Neural cell (in vitro differentiated cells): Measurements from ENCODE around the gene SLC16A2. TPM values are rescaled to one million over a fixed set of nuclear protein-coding genes. Genes with fewer than 3 reads are reported as not detected.
"Not testable (repeated sequence)": the region's sequence is repeated elsewhere in the genome, so short reads cannot be mapped to it uniquely, and the experiment has no call there.

Experiments used
- H2AFZ ChIP-seq: fragments of 200-600, 300-800 bp; sonication (generic), shearing (Covaris generic); 2 replicates; pipeline ENCODE4 v1.6.0; 2014; ENCODE audit warnings: low read depth, mild to moderate bottlenecking, antibody characterized with exemption, low read length, moderate library complexity
- H3F3A ChIP-seq: fragments of 200-600 bp; shearing (Covaris generic); 2 replicates; pipeline ENCODE4 v1.6.1; 2016; ENCODE audit warnings: mild to moderate bottlenecking, moderate library complexity, mixed read lengths, antibody characterized with exemption, low read length; ENCODE audit not compliant: insufficient read depth, poor library complexity, severe bottlenecking
- H3K27ac ChIP-seq: fragments of 200-600, 300-800 bp; sonication (generic), shearing (Covaris generic); 2 replicates; pipeline ENCODE4 v1.5.1; 2014; ENCODE audit warnings: mild to moderate bottlenecking, low read length, moderate library complexity
- H3K27me3 ChIP-seq: fragments of 300-800, 200-600 bp; sonication (generic), shearing (Covaris generic); 2 replicates; pipeline ENCODE4 v1.6.0; 2014; ENCODE audit warnings: mild to moderate bottlenecking, low read depth, low read length, moderate library complexity; ENCODE audit not compliant: insufficient read depth
- H3K36me3 ChIP-seq: fragments of 300-800, 200-600 bp; sonication (generic), shearing (Covaris generic); 2 replicates; pipeline ENCODE4 v1.5.1; 2014; ENCODE audit warnings: mild to moderate bottlenecking, antibody characterized with exemption, low read length, moderate library complexity; ENCODE audit not compliant: insufficient read depth
- H3K4me2 ChIP-seq: fragments of 300-800, 200-600 bp; sonication (generic), shearing (Covaris generic); 2 replicates; pipeline ENCODE4 v1.6.0; 2014; ENCODE audit warnings: mild to moderate bottlenecking, low read length
- H3K4me3 ChIP-seq: fragments of 300-800, 200-600 bp; sonication (generic), shearing (Covaris generic); 2 replicates; pipeline ENCODE4 v1.5.1; 2014; ENCODE audit warnings: mild to moderate bottlenecking, low read length, moderate library complexity
- H3K79me2 ChIP-seq: fragments of 200-600 bp; shearing (Covaris generic); replicated peaks from 2 replicates; pipeline ENCODE4 v1.6.0; 2014; ENCODE audit warnings: mild to moderate bottlenecking, low read length, moderate library complexity; ENCODE audit not compliant: insufficient read depth
- H3K9ac ChIP-seq: fragments of 300-800, 200-600 bp; sonication (generic), shearing (Covaris generic); 2 replicates; pipeline ENCODE4 v1.6.1; 2016; ENCODE audit warnings: mild to moderate bottlenecking, low read length, mixed read lengths
- H3K9me2 ChIP-seq: fragments of 200-600 bp; shearing (Covaris generic); 2 replicates; pipeline ENCODE4 v1.6.1; 2016; ENCODE audit warnings: mild to moderate bottlenecking, low read length, mixed read lengths; ENCODE audit not compliant: insufficient read depth
- H3K9me3 ChIP-seq: fragments of 200-600, 300-800 bp; sonication (generic), shearing (Covaris generic); 2 replicates; pipeline ENCODE4 v1.6.1; 2016; ENCODE audit warnings: mild to moderate bottlenecking, mixed run types, low read length, moderate library complexity, mixed read lengths
- H4K20me1 ChIP-seq: fragments of 200-600 bp; shearing (Covaris generic); 2 replicates; pipeline ENCODE4 v1.6.1; 2016; ENCODE audit warnings: mild to moderate bottlenecking, mixed run types; ENCODE audit not compliant: insufficient read depth
- CTCF ChIP-seq: fragments of 450-650 bp; IDR thresholded peaks from 2 replicates; pipeline ENCODE4 v1.5.1; 2014; ENCODE audit warnings: antibody characterized with exemption, mild to moderate bottlenecking, moderate library complexity; ENCODE audit not compliant: poor library complexity, severe bottlenecking
- EP300 ChIP-seq: fragments of 450-650 bp; conservative IDR thresholded peaks from 2 replicates; pipeline ENCODE4 v1.6.1; 2014; ENCODE audit warnings: antibody characterized with exemption, mild to moderate bottlenecking, moderate library complexity; ENCODE audit not compliant: poor library complexity, severe bottlenecking
- EZH2 ChIP-seq: fragments of 200-600, 300-800 bp; shearing (Covaris generic), sonication (generic); IDR thresholded peaks from 2 replicates; pipeline ENCODE4 v1.6.1; 2014; ENCODE audit warnings: antibody characterized with exemption, low read length, borderline replicate concordance, mild to moderate bottlenecking; ENCODE audit not compliant: insufficient read depth, poor library complexity, severe bottlenecking
- MXI1 ChIP-seq: fragments of 450-650 bp; conservative IDR thresholded peaks from 2 replicates; pipeline ENCODE4 v1.6.1; 2014; ENCODE audit warnings: antibody characterized with exemption, mild to moderate bottlenecking; ENCODE audit not compliant: poor library complexity, severe bottlenecking
- POLR2AphosphoS5 ChIP-seq: IDR thresholded peaks from 2 replicates; pipeline ENCODE4 v1.6.1; 2012
- RAD21 ChIP-seq: fragments of 450-650 bp; conservative IDR thresholded peaks from 2 replicates; pipeline ENCODE4 v1.6.1; 2014; ENCODE audit warnings: antibody characterized with exemption, mild to moderate bottlenecking, moderate library complexity
- REST ChIP-seq: IDR thresholded peaks from 2 replicates; pipeline ENCODE4 v1.6.1; 2012; ENCODE audit warnings: borderline replicate concordance
- SMC3 ChIP-seq: fragments of 450-650 bp; conservative IDR thresholded peaks from 2 replicates; pipeline ENCODE4 v1.6.1; 2014; ENCODE audit warnings: antibody characterized with exemption, mild to moderate bottlenecking, moderate library complexity; ENCODE audit not compliant: poor library complexity
- TAF1 ChIP-seq: IDR thresholded peaks from 2 replicates; pipeline ENCODE4 v1.6.1; 2012; ENCODE audit warnings: low read depth
- polyA plus RNA-seq: library from polyadenylated mRNA; depleted of rRNA; stranded (reverse); fragments of >200 nt; gene quantifications from 2 replicates; pipeline ENCODE4 v1.2.3, GENCODE V29; 2014

The SLC16A2 gene
- polyA plus RNA-seq, 1 donor from 2014 or later = 14.5 TPM

- Histone ChIP-seq H3K9me2 (no peaks in the 10 kb centered on the region), H3K9ac (no peak overlapping the region), H2AFZ (no peak overlapping the region), H3K36me3 (no peaks in the 10 kb centered on the region), H3K4me3 (no peak overlapping the region), H3K9me3 (no peaks in the 10 kb centered on the region), H3K27ac (no peak overlapping the region), H3K27me3 (no peaks in the 10 kb centered on the region), H3K4me2 (no peak overlapping the region), H4K20me1 (no peaks in the 10 kb centered on the region), H3F3A (no peaks in the 10 kb centered on the region), H3K79me2 (no peaks in the 10 kb centered on the region)
- TF ChIP-seq REST = no peak
- TF ChIP-seq POLR2AphosphoS5 = no peak
- no peak for TF ChIP-seq EZH2
- no peak for TF ChIP-seq CTCF
- no peak for TF ChIP-seq MXI1
- TF ChIP-seq RAD21 = no peak
- no peak for TF ChIP-seq TAF1
- no peak for TF ChIP-seq EP300
- no peak for TF ChIP-seq SMC3
These were observed 93.1 kb downstream of the SLC16A2 start for GRCh38 chrX:74514384-74514783.

- Histone ChIP-seq H3K9ac (no peak overlapping the region), H2AFZ (no peak overlapping the region), H3K79me2 (no peaks in the 10 kb centered on the region), H3K27ac (no peak overlapping the region), H3K4me2 (no peak overlapping the region), H3K4me3 (no peak overlapping the region), H3K36me3 (no peaks in the 10 kb centered on the region), H3K9me2 (no peaks in the 10 kb centered on the region), H3K9me3 (no peaks in the 10 kb centered on the region), H3K27me3 (no peaks in the 10 kb centered on the region), H4K20me1 (no peaks in the 10 kb centered on the region), H3F3A (no peaks in the 10 kb centered on the region)
- TF ChIP-seq REST (no peak), TAF1 (no peak), RAD21 (no peak), SMC3 (no peak), MXI1 (no peak), EP300 (no peak), EZH2 (no peak), CTCF (no peak), POLR2AphosphoS5 (no peak)
These were observed 94.1 kb downstream of the SLC16A2 start for GRCh38 chrX:74515356-74515755.

GRCh38 chrX:74516013-74516412 lies 94.7 kb downstream of the SLC16A2 start:
- H3K4me3 ChIP-seq, H3K36me3 ChIP-seq, H3K9ac ChIP-seq, H3F3A ChIP-seq, H2AFZ ChIP-seq, H3K27me3 ChIP-seq, H3K9me3 ChIP-seq, H3K4me2 ChIP-seq, H4K20me1 ChIP-seq, H3K9me2 ChIP-seq, H3K79me2 ChIP-seq, H3K27ac ChIP-seq: not testable (repeated sequence)
